Neural progenitor cell (in vitro differentiated cells): Measurements from ENCODE around the gene TINCR.

ENCODE experiments used
- CTCF ChIP-seq: fragments of 200-600 bp; sonication (generic); IDR thresholded peaks from 2 replicates; pipeline ENCODE4 v1.5.1; 2017; ENCODE audit warnings: antibody characterized with exemption, mild to moderate bottlenecking
- EZH2 ChIP-seq: fragments of 200-600 bp; sonication (generic); IDR thresholded peaks from 2 replicates; pipeline ENCODE4 v1.6.1; 2017; ENCODE audit warnings: antibody characterized with exemption, mild to moderate bottlenecking, moderate library complexity

GRCh38 chr19:5547881-5548280, 19.9 kb downstream of the TINCR start:
- TF ChIP-seq CTCF (peak; percentile 72), EZH2 (no peak)
